Ammon's horn (tissue), 1 donor: Measurements from ENCODE around the gene NPAS3.

Experiments
- DNase-seq: peaks from one replicate; pipeline ENCODE4 v3.0.0-alpha.2; 2016; ENCODE audit warnings: low spot score

The NPAS3 gene

DNA sequence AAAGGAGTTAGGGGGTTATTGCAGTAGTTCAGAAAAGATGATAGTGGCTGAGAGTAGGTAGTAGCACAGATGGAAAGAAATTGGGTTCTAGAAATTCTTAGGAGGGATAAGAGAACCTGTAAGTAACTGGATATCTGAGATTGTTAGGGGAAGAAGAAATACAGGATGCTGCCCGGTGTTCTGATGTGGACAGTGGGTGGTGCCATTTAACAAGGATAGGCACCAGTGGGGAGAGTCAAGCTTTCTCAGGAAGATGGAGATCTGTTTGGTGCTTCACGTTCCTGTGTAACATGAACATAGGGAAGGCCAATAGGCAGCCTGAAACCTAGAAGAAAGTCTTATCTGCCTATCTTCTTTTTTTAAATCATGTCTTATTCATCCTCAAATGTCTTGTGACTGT is 245.9 kb downstream of the NPAS3 start:
- DNase-seq, result peak; percentile 25

GRCh38 chr14:33186656-33187055 is 248.0 kb downstream of the NPAS3 start:
- peak; percentile 38 for DNase-seq

DNA sequence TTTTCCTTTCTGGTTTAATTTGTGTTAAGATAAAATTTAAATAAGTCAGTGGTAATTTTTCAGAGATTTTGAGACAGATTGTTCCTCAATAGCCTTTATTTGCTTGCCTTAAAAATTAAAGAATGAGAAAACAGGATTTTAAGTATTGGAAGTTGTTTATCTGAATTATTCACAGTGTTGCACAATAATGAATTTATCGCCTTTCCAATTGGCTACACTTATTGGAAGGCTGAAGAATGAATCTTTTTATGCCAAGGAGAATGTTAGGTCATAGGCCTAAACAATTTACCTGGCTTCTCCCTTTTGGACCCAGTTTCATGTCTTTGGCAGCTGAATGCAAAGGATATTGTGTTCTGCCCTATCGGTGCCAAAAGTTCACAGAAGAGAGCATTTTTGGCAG is 250.2 kb downstream of the NPAS3 start:
- DNase-seq, result no peak

GRCh38 chr14:33191855-33192254 is 253.2 kb downstream of the NPAS3 start:
- DNase-seq, result no peak

DNA sequence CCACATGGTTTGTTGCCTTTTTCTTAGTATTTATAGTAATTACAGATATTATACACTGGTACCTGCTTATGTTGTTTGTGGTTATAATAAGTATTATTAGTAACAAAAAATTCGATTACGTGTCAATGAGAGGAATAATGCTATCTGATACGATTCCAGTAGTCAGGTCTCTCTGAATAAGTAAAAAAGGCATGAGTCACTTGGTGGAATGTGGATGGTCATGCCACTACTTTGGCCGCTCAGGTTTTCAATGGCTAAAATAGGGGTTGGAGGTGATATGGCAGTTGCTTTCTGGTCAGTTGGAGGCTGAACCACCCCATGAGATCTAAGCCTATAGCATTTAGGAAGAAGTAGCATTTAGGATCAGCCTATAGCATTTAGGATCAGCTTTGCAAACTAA is 255.9 kb downstream of the NPAS3 start:
- no peak for DNase-seq

- no peak for DNase-seq
Observed at GRCh38 chr14:33198684-33199083, 260.0 kb downstream of the NPAS3 start.

- DNase-seq, result no peak
Observed at GRCh38 chr14:33201116-33201515, 262.4 kb downstream of the NPAS3 start.

- no peak for DNase-seq
Observed at GRCh38 chr14:33206981-33207380, 268.3 kb downstream of the NPAS3 start.

GRCh38 chr14:33207467-33208017 is 268.9 kb downstream of the NPAS3 start:
- no peak for DNase-seq

GRCh38 chr14:33210311-33210710 is 271.6 kb downstream of the NPAS3 start:
- DNase-seq, result no peak

- DNase-seq, result no peak
Observed at GRCh38 chr14:33218026-33218425, 279.3 kb downstream of the NPAS3 start.

DNA sequence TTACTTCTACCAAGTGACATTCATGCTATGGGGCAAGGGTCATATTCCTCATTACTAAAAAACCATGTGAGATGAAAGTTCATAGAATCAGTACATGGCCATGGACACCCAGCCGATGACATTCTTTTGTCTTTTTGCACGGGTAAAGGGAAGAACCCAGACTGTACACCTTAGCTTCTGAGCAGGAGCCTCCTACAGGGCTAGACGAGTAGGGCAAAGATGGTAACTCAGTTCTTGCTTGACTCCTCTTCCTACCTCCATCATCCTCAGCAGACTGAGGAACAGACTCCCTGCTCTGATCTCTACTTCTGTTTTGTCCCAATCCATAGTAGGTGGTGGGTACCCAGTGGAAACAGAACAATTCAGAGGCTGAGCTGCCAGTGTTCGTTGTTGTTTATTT is 281.3 kb downstream of the NPAS3 start:
- no peak for DNase-seq

GRCh38 chr14:33229269-33229929 is 290.7 kb downstream of the NPAS3 start:
- DNase-seq, result peak; percentile 87

DNA sequence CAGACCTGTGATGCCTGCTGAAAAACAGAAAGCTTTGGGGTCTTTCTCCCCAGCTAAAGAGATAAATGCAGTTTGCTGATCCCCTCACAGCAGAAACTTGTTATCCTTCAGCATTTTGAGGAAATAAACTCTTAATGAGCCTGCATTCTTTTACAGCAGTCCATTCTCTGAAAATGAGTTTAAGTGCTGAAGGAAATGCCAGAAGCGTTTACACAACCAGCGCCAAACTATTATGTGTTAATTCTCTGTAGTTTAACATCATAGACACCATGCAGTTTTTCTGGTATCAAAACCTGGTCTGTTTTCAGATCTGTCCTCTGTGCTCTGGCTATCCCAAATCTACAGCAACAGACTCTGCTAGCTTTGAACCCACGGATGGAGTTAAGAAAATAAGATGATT is 291.3 kb downstream of the NPAS3 start:
- no peak for DNase-seq

GRCh38 chr14:33232031-33232430 is 293.4 kb downstream of the NPAS3 start:
- no peak for DNase-seq

DNA sequence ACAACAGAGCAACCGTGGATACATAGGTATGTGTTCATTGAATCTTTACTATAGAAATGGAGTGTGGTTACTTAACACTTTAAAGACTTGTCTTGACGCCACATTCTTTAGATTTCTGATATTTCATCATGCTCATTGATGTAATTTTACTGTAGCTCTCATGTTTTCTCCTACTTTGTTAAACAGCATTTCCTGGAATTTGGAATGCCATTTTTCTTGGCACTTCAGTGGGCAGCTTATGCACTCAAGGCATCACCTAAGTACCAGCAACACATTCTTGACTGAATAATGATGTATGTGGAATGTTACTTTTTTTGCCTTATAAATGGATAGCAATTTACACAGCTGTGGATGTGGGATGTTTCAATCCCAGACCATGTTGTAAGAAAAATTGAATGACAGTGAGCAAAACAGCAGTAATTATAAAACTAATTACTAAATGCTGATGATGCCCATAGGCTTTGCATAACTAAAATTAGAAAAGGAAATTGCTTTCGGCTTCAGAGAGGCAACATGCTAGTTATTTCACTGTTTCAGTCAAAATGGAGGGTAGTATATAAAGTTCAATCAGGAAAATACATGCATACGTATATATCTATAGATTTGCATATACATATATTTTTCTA is 298.5 kb downstream of the NPAS3 start:
- DNase-seq, result no peak

GRCh38 chr14:33239465-33239864 is 300.8 kb downstream of the NPAS3 start:
- DNase-seq, result no peak

GRCh38 chr14:33240466-33240865 is 301.8 kb downstream of the NPAS3 start:
- no peak for DNase-seq

GRCh38 chr14:33241331-33241730 is 302.7 kb downstream of the NPAS3 start:
- no peak for DNase-seq

GRCh38 chr14:33249233-33249820 is 310.6 kb downstream of the NPAS3 start:
- DNase-seq, result no peak

DNA sequence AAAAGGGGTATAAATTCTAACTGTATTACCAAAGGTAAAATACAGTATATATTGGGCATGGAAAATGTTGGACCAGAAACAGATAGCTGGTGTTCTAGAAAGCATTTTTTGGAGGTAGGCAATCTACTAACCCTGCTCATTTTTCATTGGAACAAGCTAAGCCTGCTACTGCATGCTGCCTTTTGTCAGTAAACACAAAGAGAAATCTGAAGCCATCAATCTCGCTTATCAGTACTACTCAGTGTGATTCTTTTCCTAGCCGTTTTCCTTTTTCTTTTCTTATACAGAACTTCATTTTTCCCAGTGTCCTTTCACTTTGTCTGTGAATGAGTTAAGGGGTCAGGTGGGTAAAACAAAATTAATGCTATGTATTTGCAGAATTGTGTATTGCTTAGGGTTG is 312.3 kb downstream of the NPAS3 start:
- no peak for DNase-seq

DNA sequence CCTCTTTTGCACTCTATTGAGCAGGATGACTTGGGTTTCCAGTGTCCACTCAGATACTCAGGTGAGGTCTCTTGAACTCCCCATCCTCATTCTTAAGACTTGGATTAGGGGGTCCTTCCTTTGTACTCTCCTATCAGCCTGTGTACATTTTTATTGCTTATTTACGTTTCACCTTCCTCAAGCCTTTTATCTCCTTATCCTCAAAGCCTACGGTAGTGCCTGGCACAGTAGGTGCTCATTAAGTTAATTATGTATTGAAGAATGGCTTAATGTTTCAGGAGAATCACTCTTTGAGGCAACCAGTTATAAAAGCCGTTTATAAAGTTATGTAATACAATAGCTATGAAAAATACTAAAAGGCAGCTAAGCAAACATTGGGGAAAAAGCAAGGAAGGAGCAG is 315.7 kb downstream of the NPAS3 start:
- no peak for DNase-seq

DNA sequence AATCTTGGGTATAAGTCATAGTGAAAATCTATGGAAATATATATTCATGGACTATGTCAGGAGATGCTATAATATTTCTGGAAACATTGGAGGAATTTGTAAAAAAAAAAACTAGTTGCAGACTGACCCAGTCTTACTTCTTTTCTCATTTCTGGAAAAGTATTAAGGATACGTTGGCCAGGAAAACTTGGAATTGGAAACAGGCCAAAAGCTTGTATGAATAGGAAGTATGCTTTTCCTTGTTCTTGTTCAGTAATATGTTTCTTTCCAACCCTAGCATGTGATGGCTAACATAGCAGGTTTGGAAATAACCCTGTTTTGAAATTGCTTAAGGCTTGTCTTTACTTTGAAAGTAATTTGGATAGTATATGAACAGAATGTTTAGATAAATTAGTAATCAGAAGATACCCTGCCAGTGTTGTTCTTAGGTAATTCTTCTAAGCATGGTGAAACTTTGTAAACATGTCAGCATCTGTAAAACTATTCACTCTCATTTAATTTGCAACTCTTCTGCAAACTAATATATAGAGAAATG is 316.2 kb downstream of the NPAS3 start:
- no peak for DNase-seq
